ENCODE results near the gene FUT7. TPM values are rescaled to one million over a fixed set of nuclear protein-coding genes. Genes with fewer than 3 reads are reported as not detected.

The FUT7 gene
- total and polyA plus RNA-seq, 2 of the 13 experiments (the other 11 are each of a cell fraction or from before 2014, with no cell fraction given), result 0.05 TPM; not detected in 1

DNA sequence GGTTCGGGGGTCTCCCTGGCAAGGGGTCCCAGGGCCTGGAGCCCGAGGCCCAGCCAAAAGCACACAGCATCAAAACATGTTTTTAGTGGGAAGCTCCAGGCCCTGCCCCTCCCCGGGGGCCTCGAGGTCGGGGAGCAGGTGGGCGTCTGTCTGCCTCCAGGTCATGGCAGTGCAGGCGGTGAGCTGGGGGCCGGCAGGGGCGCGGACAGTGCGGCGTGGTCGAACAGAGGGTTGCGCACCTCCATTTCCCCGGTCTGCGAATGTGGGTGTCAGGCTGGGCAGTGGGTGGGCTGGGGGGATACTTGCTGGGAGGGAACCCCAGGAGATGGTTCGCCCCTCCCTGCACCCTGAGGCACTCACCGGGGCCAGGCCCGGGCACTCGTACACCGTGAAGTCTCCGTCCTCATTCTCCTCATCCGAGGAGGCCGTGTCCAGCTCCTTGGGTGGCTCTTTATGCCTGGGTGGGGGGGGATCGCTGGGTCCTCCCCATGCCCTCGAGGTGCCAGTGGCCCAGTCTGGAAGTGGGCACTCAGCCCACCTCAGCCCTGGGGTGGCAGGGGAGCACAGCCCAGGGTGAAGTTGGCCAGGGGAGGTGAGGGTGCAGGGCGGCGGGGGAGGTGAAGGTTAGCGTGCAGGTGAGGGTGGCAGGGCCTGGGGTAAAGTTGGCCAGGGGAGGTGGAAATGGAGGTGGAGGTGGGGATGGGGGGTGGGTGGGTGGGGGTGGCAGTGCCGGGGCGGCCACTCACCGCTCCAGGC, 7.9 kb upstream of the FUT7 start (continued):
- TF ChIP-seq, protein P1, sequence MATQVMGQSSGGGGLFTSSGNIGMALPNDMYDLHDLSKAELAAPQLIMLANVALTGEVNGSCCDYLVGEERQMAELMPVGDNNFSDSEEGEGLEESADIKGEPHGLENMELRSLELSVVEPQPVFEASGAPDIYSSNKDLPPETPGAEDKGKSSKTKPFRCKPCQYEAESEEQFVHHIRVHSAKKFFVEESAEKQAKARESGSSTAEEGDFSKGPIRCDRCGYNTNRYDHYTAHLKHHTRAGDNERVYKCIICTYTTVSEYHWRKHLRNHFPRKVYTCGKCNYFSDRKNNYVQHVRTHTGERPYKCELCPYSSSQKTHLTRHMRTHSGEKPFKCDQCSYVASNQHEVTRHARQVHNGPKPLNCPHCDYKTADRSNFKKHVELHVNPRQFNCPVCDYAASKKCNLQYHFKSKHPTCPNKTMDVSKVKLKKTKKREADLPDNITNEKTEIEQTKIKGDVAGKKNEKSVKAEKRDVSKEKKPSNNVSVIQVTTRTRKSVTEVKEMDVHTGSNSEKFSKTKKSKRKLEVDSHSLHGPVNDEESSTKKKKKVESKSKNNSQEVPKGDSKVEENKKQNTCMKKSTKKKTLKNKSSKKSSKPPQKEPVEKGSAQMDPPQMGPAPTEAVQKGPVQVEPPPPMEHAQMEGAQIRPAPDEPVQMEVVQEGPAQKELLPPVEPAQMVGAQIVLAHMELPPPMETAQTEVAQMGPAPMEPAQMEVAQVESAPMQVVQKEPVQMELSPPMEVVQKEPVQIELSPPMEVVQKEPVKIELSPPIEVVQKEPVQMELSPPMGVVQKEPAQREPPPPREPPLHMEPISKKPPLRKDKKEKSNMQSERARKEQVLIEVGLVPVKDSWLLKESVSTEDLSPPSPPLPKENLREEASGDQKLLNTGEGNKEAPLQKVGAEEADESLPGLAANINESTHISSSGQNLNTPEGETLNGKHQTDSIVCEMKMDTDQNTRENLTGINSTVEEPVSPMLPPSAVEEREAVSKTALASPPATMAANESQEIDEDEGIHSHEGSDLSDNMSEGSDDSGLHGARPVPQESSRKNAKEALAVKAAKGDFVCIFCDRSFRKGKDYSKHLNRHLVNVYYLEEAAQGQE (IDR thresholded peaks at IDR 0.05; ENCODE audit: borderline replicate concordance in 1 of 2, low read depth in 1 of 2, low read length in 2 of 2), result no peak
- TF ChIP-seq ZBTB1 (CRISPR knock-in tag; IDR thresholded peaks at IDR 0.05; ENCODE audit: borderline replicate concordance), result no peak
- no peak for TF ChIP-seq ZNF138 (CRISPR knock-in tag; IDR thresholded peaks at IDR 0.05; ENCODE audit: low read depth)
- no peak for TF ChIP-seq ZNF205 (CRISPR knock-in tag; IDR thresholded peaks at IDR 0.05)
- no peak for TF ChIP-seq DPF2 (CRISPR knock-in tag; IDR thresholded peaks at IDR 0.05; ENCODE audit: borderline replicate concordance, low read depth)
- TF ChIP-seq, protein P2, sequence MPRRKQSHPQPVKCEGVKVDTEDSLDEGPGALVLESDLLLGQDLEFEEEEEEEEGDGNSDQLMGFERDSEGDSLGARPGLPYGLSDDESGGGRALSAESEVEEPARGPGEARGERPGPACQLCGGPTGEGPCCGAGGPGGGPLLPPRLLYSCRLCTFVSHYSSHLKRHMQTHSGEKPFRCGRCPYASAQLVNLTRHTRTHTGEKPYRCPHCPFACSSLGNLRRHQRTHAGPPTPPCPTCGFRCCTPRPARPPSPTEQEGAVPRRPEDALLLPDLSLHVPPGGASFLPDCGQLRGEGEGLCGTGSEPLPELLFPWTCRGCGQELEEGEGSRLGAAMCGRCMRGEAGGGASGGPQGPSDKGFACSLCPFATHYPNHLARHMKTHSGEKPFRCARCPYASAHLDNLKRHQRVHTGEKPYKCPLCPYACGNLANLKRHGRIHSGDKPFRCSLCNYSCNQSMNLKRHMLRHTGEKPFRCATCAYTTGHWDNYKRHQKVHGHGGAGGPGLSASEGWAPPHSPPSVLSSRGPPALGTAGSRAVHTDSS (CRISPR knock-in tag; conservative IDR thresholded peaks at IDR 0.05), result no peak
- no peak for TF ChIP-seq SMAD1 (CRISPR knock-in tag; IDR thresholded peaks at IDR 0.05; ENCODE audit: borderline replicate concordance, low read depth)
- no peak for TF ChIP-seq ZNF629 (CRISPR knock-in tag; conservative IDR thresholded peaks at IDR 0.05)
